Measurements from ENCODE around the gene SH2D3C. TPM values are rescaled to one million over a fixed set of nuclear protein-coding genes. Genes with fewer than 3 reads are reported as not detected.

SH2D3C gene
- total RNA-seq, 4 donors from 2014 or later, result 2.6 to 10.1 (median 3.9) TPM

GRCh38 chr9:127770583-127770904 lies 7.9 kb downstream of the SH2D3C start:
- intact Hi-C loops (cut with DNase I; ENCODE audit: low total_unique reads) (no loop called here), in situ Hi-C loops (cut with MboI; ENCODE audit: low pct_ligation_motif_present in 1 of 4, low pct_unique_long_range_greater_than_20kb in 1 of 4, low sequenced_read_pairs in 3 of 4) (no loop called here)
- WGBS, 2 donors (ENCODE audit: low coverage in 1 of 2), result 50 to 60% methylated on average over 1 to 3 of the region's 3 CpGs
- peak overlapping the region in 3 of 4 donors; percentile 32 to 56 (median 42) for H3K4me3 ChIP-seq
- no peaks in the 10 kb centered on the region for H3K9me3 ChIP-seq
- no peaks in the 10 kb centered on the region for H3K36me3 ChIP-seq
- peak overlapping the region; percentile 62 to 81 (median 76) for H3K27ac ChIP-seq
- no peaks in the 10 kb centered on the region for H3K27me3 ChIP-seq
- peaks cover 0 to 34% (median 11%) of the 10 kb centered on the region in 4 donors for H3K4me1 ChIP-seq
- TF ChIP-seq, protein P1, sequence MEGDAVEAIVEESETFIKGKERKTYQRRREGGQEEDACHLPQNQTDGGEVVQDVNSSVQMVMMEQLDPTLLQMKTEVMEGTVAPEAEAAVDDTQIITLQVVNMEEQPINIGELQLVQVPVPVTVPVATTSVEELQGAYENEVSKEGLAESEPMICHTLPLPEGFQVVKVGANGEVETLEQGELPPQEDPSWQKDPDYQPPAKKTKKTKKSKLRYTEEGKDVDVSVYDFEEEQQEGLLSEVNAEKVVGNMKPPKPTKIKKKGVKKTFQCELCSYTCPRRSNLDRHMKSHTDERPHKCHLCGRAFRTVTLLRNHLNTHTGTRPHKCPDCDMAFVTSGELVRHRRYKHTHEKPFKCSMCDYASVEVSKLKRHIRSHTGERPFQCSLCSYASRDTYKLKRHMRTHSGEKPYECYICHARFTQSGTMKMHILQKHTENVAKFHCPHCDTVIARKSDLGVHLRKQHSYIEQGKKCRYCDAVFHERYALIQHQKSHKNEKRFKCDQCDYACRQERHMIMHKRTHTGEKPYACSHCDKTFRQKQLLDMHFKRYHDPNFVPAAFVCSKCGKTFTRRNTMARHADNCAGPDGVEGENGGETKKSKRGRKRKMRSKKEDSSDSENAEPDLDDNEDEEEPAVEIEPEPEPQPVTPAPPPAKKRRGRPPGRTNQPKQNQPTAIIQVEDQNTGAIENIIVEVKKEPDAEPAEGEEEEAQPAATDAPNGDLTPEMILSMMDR (IDR thresholded peaks at IDR 0.05), result no peak
- TF ChIP-seq POLR2AphosphoS5 (IDR thresholded peaks at IDR 0.05) (no peak), EP300 (IDR thresholded peaks at IDR 0.05; ENCODE audit: low read depth) (no peak), POLR2A (IDR thresholded peaks at IDR 0.05) (no peak)
- no peak for DNase-seq

- intact Hi-C loops (cut with DNase I; ENCODE audit: low total_unique reads), result no loop called here
- Histone ChIP-seq H3K4me1 (peaks cover 0 to 34% (median 11%) of the 10 kb centered on the region in 4 donors), H3K36me3 (no peaks in the 10 kb centered on the region), H3K27ac (peak overlapping the region; percentile 62 to 81 (median 76)), H3K4me3 (peak overlapping the region in 1 of 4 donors; percentile 56), H3K27me3 (no peaks in the 10 kb centered on the region), H3K9me3 (no peaks in the 10 kb centered on the region)
- in situ Hi-C loops (cut with MboI; ENCODE audit: low pct_ligation_motif_present in 1 of 4, low pct_unique_long_range_greater_than_20kb in 1 of 4, low sequenced_read_pairs in 3 of 4), result no loop called here
- WGBS, 2 donors (ENCODE audit: low coverage in 1 of 2), result 57% methylated on average over 4 of the region's 4 CpGs; no CpG with 5 or more reads in 1 of the 2 donors
- no peak for TF ChIP-seq POLR2A (IDR thresholded peaks at IDR 0.05)
- no peak for TF ChIP-seq EP300 (IDR thresholded peaks at IDR 0.05; ENCODE audit: low read depth)
- TF ChIP-seq, protein P1 (IDR thresholded peaks at IDR 0.05), result no peak
- no peak for TF ChIP-seq POLR2AphosphoS5 (IDR thresholded peaks at IDR 0.05)
- DNase-seq, result no peak
These were observed 8.4 kb downstream of the SH2D3C start for GRCh38 chr9:127769929-127770582.

GRCh38 chr9:127769101-127769500 lies 9.4 kb downstream of the SH2D3C start:
- WGBS, 2 donors (ENCODE audit: low coverage in 1 of 2), result 96% methylated on average over 5 of the region's 5 CpGs; no CpG with 5 or more reads in 1 of the 2 donors
- no peak overlapping the region for H3K4me3 ChIP-seq
- H3K36me3 ChIP-seq, result no peaks in the 10 kb centered on the region
- in situ Hi-C loops (cut with MboI; ENCODE audit: low pct_ligation_motif_present in 1 of 4, low pct_unique_long_range_greater_than_20kb in 1 of 4, low sequenced_read_pairs in 3 of 4) (no loop called here), intact Hi-C loops (cut with DNase I; ENCODE audit: low total_unique reads) (no loop called here)
- H3K9me3 ChIP-seq, result no peaks in the 10 kb centered on the region
- peak overlapping the region in 3 of 4 donors; percentile 73 to 81 (median 78) for H3K27ac ChIP-seq
- H3K27me3 ChIP-seq, result no peaks in the 10 kb centered on the region
- DNase-seq, result no peak
- H3K4me1 ChIP-seq, result peaks cover 0 to 34% (median 11%) of the 10 kb centered on the region in 4 donors
- no peak for TF ChIP-seq EP300 (IDR thresholded peaks at IDR 0.05; ENCODE audit: low read depth)
- TF ChIP-seq, protein P1 (IDR thresholded peaks at IDR 0.05), result no peak

- no peaks in the 10 kb centered on the region for H3K36me3 ChIP-seq
- H3K4me1 ChIP-seq, result peaks cover 0 to 34% (median 11%) of the 10 kb centered on the region in 4 donors
- no peaks in the 10 kb centered on the region for H3K9me3 ChIP-seq
- 40 to 81% methylated on average over 1 to 8 of the region's 8 CpGs for WGBS, 2 donors (ENCODE audit: low coverage in 1 of 2)
- in situ Hi-C loops (cut with MboI; ENCODE audit: low pct_ligation_motif_present in 1 of 4, low pct_unique_long_range_greater_than_20kb in 1 of 4, low sequenced_read_pairs in 3 of 4) (no loop called here), intact Hi-C loops (cut with DNase I; ENCODE audit: low total_unique reads) (no loop called here)
- H3K27me3 ChIP-seq, result no peaks in the 10 kb centered on the region
- no peak overlapping the region for H3K4me3 ChIP-seq
- peak overlapping the region; percentile 25 to 81 (median 76) for H3K27ac ChIP-seq
- DNase-seq, result no peak
- TF ChIP-seq POLR2A (IDR thresholded peaks at IDR 0.05) (no peak), POLR2AphosphoS5 (IDR thresholded peaks at IDR 0.05) (no peak), EP300 (IDR thresholded peaks at IDR 0.05; ENCODE audit: low read depth) (no peak)
- TF ChIP-seq, protein P1 (IDR thresholded peaks at IDR 0.05), result no peak
These were observed 9.8 kb downstream of the SH2D3C start for GRCh38 chr9:127768698-127769097.

Data from transverse colon (tissue), 4 donors.